ENCODE measurements around the gene USP38. TPM values are rescaled to one million over a fixed set of nuclear protein-coding genes. Genes with fewer than 3 reads are reported as not detected.
"Not testable (repeated sequence)": the region's sequence is repeated elsewhere in the genome, so short reads cannot be mapped to it uniquely, and the experiment has no call there.

The USP38 gene
- total and polyA plus RNA-seq, 3 experiments from 2014 or later, result 20.0 to 28.9 (median 28.8) TPM

GRCh38 chr4:143215873-143216272 lies 31.2 kb downstream of the USP38 start:
- H3K27ac Mint-ChIP-seq, result no peak overlapping the region

DNA sequence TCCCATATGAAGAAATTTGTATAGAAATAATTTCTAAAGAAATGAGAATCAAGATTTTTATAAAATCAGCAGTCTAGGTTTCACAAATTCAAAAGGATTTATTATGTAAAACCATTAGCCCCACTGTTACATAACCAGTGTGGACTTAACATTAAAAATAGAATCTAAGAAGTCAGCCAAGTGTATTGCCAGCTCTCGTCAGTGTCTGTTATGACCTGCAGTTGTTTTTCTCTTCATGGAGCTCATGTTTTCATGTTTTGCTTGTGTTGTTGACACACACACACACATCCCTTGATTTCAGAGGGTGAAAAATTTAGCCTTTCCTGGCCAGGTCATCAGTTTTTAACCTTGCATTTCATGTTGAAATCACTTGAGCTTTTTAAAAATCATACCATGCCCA lies 39.5 kb downstream of the USP38 start:
- Histone ChIP-seq H3K27ac (ENCODE audit: low read depth, low read length) (no peak overlapping the region), H3K27me3 (ENCODE audit: insufficient read depth, low read length, poor library complexity, severe bottlenecking) (no peaks in the 10 kb centered on the region), H3K4me1 (ENCODE audit: insufficient read depth, low read length) (no peaks in the 10 kb centered on the region), H3K4me3 (ENCODE audit: low read length) (no peak overlapping the region), H3K36me3 (ENCODE audit: insufficient read depth, low read length) (peaks cover 3% of the 10 kb centered on the region), H3K9me3 (ENCODE audit: low read length) (no peaks in the 10 kb centered on the region)
- DNase-seq, result no peak
- H3K36me3 Mint-ChIP-seq, result peaks cover 3 to 31% (median 12%) of the 10 kb centered on the region in 3 donors
- ChIA-PET CTCF (no interaction called here), POLR2A (no interaction called here)
- no peak overlapping the region for H3K27ac Mint-ChIP-seq
- H3K4me1 Mint-ChIP-seq, result no peaks in the 10 kb centered on the region
- H3K9me3 Mint-ChIP-seq, result no peaks in the 10 kb centered on the region
- H3K27me3 Mint-ChIP-seq, result no peaks in the 10 kb centered on the region
- no peak overlapping the region for H3K4me3 Mint-ChIP-seq

More at GRCh38 chr4:143215873-143216272, 31.2 kb downstream of the USP38 start:
- Mint-ChIP-seq H3K27me3 (no peaks in the 10 kb centered on the region), H3K9me3 (no peaks in the 10 kb centered on the region), H3K36me3 (peaks cover 0 to 64% (median 16%) of the 10 kb centered on the region in 3 donors), H3K4me3 (no peak overlapping the region), H3K4me1 (peaks cover 11 to 34% (median 29%) of the 10 kb centered on the region in 3 donors)
- CTCF ChIA-PET, result no interaction called here
- no peaks in the 10 kb centered on the region for H3K4me1 ChIP-seq (ENCODE audit: insufficient read depth, low read length)
- H3K36me3 ChIP-seq (ENCODE audit: insufficient read depth, low read length), result peaks cover 17% of the 10 kb centered on the region
- no peak overlapping the region for H3K4me3 ChIP-seq (ENCODE audit: low read length)
- no peak for DNase-seq
- H3K27ac ChIP-seq (ENCODE audit: low read depth, low read length), result no peak overlapping the region
- POLR2A ChIA-PET, result no interaction called here
- no peaks in the 10 kb centered on the region for H3K9me3 ChIP-seq (ENCODE audit: low read length)
- no peaks in the 10 kb centered on the region for H3K27me3 ChIP-seq (ENCODE audit: insufficient read depth, low read length, poor library complexity, severe bottlenecking)

DNA sequence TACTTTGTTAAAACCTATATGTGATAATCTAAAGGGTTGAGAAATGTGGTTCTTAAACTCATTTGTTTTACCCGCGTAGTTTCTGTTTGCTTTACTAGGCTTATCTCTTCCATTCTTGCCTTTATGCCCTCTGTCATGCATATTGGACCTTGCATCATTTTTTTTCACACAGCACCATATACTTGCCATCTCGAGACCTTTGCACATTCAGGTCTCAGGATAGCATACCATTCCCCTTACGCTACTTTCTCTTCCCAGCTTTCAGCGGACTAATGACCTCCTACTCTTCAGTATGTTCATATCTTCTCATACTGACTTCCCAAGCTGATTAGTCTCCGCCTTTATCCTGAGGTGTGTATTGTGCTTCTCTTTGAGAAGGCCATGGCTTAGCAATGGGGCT lies 40.5 kb downstream of the USP38 start:
- no peak overlapping the region for H3K27ac Mint-ChIP-seq
- ChIA-PET CTCF (no interaction called here), POLR2A (no interaction called here)

GRCh38 chr4:143230683-143231082 lies 46.0 kb downstream of the USP38 start:
- H3K36me3 ChIP-seq (ENCODE audit: insufficient read depth, low read length), result no peaks in the 10 kb centered on the region
- DNase-seq, result no peak
- Mint-ChIP-seq H3K27me3 (no peaks in the 10 kb centered on the region), H3K9me3 (no peaks in the 10 kb centered on the region), H3K4me3 (no peak overlapping the region), H3K27ac (no peak overlapping the region), H3K36me3 (peaks cover 0 to 3% (median 0%) of the 10 kb centered on the region in 3 donors), H3K4me1 (no peaks in the 10 kb centered on the region)
- H3K27me3 ChIP-seq (ENCODE audit: insufficient read depth, low read length, poor library complexity, severe bottlenecking), result no peaks in the 10 kb centered on the region
- H3K9me3 ChIP-seq (ENCODE audit: low read length), result no peaks in the 10 kb centered on the region
- no peak overlapping the region for H3K4me3 ChIP-seq (ENCODE audit: low read length)
- no peak overlapping the region for H3K27ac ChIP-seq (ENCODE audit: low read depth, low read length)
- ChIA-PET POLR2A (no interaction called here), CTCF (no interaction called here)
- no peaks in the 10 kb centered on the region for H3K4me1 ChIP-seq (ENCODE audit: insufficient read depth, low read length)

More for the DNA sequence above, 40.5 kb downstream of the USP38 start:
- Mint-ChIP-seq H3K9me3 (no peaks in the 10 kb centered on the region), H3K4me1 (no peaks in the 10 kb centered on the region), H3K27me3 (no peaks in the 10 kb centered on the region), H3K4me3 (no peak overlapping the region), H3K36me3 (peaks cover 3 to 26% (median 12%) of the 10 kb centered on the region in 3 donors)
- H3K27ac ChIP-seq (ENCODE audit: low read depth, low read length), result no peak overlapping the region
- no peak for DNase-seq
- no peaks in the 10 kb centered on the region for H3K9me3 ChIP-seq (ENCODE audit: low read length)
- no peaks in the 10 kb centered on the region for H3K27me3 ChIP-seq (ENCODE audit: insufficient read depth, low read length, poor library complexity, severe bottlenecking)
- no peak overlapping the region for H3K4me3 ChIP-seq (ENCODE audit: low read length)
- H3K4me1 ChIP-seq (ENCODE audit: insufficient read depth, low read length), result no peaks in the 10 kb centered on the region
- peaks cover 3% of the 10 kb centered on the region for H3K36me3 ChIP-seq (ENCODE audit: insufficient read depth, low read length)

DNA sequence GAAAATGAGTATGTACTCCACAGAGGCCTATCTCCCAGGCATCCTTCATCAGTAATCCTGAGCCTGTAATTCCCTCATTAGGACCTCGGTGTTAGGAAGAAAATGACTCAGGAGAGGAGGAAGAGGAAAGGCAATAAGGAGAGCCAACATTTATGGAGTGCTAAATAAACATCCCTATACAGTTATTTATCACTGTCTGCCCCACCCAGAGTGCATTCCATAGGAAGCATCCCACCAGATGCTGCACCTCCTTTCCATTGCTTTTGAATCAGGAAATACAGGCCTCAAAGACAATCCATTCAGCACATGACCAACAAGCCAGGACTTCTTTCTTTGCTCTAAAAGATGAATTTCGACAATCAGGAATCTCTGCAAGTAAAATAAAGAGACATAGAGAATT lies 47.6 kb downstream of the USP38 start:
- no peaks in the 10 kb centered on the region for H3K36me3 Mint-ChIP-seq
- Histone ChIP-seq H3K4me3 (ENCODE audit: low read length) (no peak overlapping the region), H3K9me3 (ENCODE audit: low read length) (no peaks in the 10 kb centered on the region), H3K27ac (ENCODE audit: low read depth, low read length) (no peak overlapping the region), H3K36me3 (ENCODE audit: insufficient read depth, low read length) (no peaks in the 10 kb centered on the region), H3K4me1 (ENCODE audit: insufficient read depth, low read length) (no peaks in the 10 kb centered on the region), H3K27me3 (ENCODE audit: insufficient read depth, low read length, poor library complexity, severe bottlenecking) (no peaks in the 10 kb centered on the region)
- no peak overlapping the region for H3K27ac Mint-ChIP-seq
- no peaks in the 10 kb centered on the region for H3K9me3 Mint-ChIP-seq
- no peak overlapping the region for H3K4me3 Mint-ChIP-seq
- ChIA-PET CTCF (no interaction called here), POLR2A (no interaction called here)
- no peaks in the 10 kb centered on the region for H3K4me1 Mint-ChIP-seq
- no peaks in the 10 kb centered on the region for H3K27me3 Mint-ChIP-seq
- no peak for DNase-seq

DNA sequence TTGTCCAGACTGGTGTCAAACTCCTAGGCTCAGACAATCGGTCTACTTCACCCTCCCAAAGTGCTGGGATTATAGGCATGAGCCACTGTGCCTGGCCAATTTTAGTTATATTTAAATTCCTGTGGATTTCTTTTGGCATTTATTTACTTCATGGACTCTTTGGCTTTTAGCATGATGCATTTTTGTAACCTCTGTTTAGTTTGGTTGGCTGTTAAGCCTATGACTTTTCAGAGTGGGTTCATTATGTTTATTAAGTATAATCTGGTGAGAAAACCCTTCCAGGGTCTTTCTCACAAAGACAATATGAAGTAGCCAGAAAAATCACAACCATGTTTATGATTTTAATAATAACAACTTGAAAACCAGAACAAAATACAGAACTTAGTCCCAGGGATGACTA lies 49.4 kb downstream of the USP38 start:
- Histone ChIP-seq H3K36me3 (ENCODE audit: insufficient read depth, low read length) (no peaks in the 10 kb centered on the region), H3K9me3 (ENCODE audit: low read length) (no peaks in the 10 kb centered on the region), H3K27ac (ENCODE audit: low read depth, low read length) (no peak overlapping the region), H3K4me3 (ENCODE audit: low read length) (no peak overlapping the region), H3K27me3 (ENCODE audit: insufficient read depth, low read length, poor library complexity, severe bottlenecking) (no peaks in the 10 kb centered on the region), H3K4me1 (ENCODE audit: insufficient read depth, low read length) (no peaks in the 10 kb centered on the region)
- H3K9me3 Mint-ChIP-seq, result no peaks in the 10 kb centered on the region
- POLR2A ChIA-PET, result no interaction called here
- H3K27ac Mint-ChIP-seq, result no peak overlapping the region
- no peaks in the 10 kb centered on the region for H3K4me1 Mint-ChIP-seq
- CTCF ChIA-PET, result no interaction called here
- H3K4me3 Mint-ChIP-seq, result no peak overlapping the region
- H3K27me3 Mint-ChIP-seq, result no peaks in the 10 kb centered on the region
- no peaks in the 10 kb centered on the region for H3K36me3 Mint-ChIP-seq
- no peak for DNase-seq

DNA sequence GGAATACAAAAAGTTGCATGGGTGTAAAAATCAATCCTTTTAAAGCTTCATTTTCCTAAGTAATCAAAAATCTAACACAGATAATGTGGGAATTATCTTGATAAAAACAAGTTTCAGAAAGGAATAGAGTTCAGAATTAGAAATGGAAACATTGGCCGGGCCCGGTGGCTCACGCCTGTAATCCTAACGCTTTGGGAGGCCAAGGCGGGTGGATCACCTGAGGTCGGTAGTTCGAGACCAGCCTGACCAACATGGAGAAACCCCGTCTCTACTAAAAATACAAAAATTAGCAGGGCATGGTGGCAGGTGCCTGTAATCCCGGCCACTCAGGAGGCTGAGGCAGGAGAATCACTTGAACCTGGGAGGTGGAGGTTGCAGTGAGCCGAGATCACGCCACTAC lies 52.5 kb downstream of the USP38 start:
- H3K27ac ChIP-seq (ENCODE audit: low read depth, low read length); H3K36me3 ChIP-seq (ENCODE audit: insufficient read depth, low read length); H3K27ac Mint-ChIP-seq; CTCF ChIA-PET; H3K4me1 ChIP-seq (ENCODE audit: insufficient read depth, low read length); DNase-seq; H3K4me3 Mint-ChIP-seq; H3K27me3 Mint-ChIP-seq; H3K9me3 ChIP-seq (ENCODE audit: low read length); H3K27me3 ChIP-seq (ENCODE audit: insufficient read depth, low read length, poor library complexity, severe bottlenecking); H3K4me1 Mint-ChIP-seq; H3K36me3 Mint-ChIP-seq; POLR2A ChIA-PET; H3K4me3 ChIP-seq (ENCODE audit: low read length); H3K9me3 Mint-ChIP-seq: not testable (repeated sequence)

DNA sequence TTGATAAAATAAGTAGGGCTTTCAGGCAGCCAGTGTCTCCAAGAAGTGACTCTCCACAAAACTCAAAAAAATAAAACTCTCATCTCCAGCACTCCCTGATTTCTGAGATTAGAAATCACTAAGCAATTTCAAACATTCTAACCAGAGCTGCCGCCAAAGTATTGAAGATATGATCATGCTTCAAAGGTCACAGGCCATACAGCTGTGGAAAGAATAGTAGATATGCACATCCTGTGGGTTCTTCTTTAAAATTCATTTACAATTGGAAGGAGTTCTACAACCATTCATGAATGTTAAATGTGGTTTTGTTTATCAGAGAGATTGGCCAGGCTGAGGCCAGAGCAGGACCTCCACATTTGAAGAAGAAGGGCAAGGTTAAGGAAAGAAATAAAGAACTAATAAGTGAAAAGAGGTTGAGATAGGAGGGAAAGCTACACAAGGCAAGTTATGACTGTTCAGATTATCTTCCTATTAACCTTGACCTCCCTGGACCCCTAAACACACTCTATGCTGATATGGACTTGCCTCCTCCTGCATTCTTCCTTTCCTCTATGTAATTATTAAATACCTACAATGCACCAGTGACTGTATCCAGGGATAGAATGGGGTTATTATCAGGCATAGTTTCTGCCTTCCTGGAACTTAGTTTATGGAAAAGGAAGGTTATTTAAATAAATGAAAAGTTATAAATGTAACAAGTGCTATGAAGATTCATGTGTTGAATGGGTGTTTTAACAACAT lies 56.4 kb downstream of the USP38 start:
- no peaks in the 10 kb centered on the region for H3K36me3 Mint-ChIP-seq
- Histone ChIP-seq H3K27me3 (ENCODE audit: insufficient read depth, low read length, poor library complexity, severe bottlenecking) (no peaks in the 10 kb centered on the region), H3K4me1 (ENCODE audit: insufficient read depth, low read length) (no peaks in the 10 kb centered on the region), H3K4me3 (ENCODE audit: low read length) (no peak overlapping the region), H3K27ac (ENCODE audit: low read depth, low read length) (no peak overlapping the region), H3K36me3 (ENCODE audit: insufficient read depth, low read length) (no peaks in the 10 kb centered on the region), H3K9me3 (ENCODE audit: low read length) (no peaks in the 10 kb centered on the region)
- no peak for DNase-seq
- ChIA-PET POLR2A (no interaction called here), CTCF (no interaction called here)
- no peaks in the 10 kb centered on the region for H3K4me1 Mint-ChIP-seq
- H3K27me3 Mint-ChIP-seq, result peaks cover 2 to 7% of the 10 kb centered on the region in 2 donors
- no peak overlapping the region for H3K4me3 Mint-ChIP-seq
- H3K27ac Mint-ChIP-seq, result peak overlapping the region in 1 of 8 donors; percentile 16
- peaks cover 0 to 12% (median 0%) of the 10 kb centered on the region in 5 donors for H3K9me3 Mint-ChIP-seq

All from CD8-positive, alpha-beta memory T cell (primary cell).